IPS-18a (cell line): Measurements from ENCODE around the gene FRMPD2.
"Not testable (repeated sequence)": the region's sequence is repeated elsewhere in the genome, so short reads cannot be mapped to it uniquely, and the experiment has no call there.

ENCODE experiments used
- H3K27ac ChIP-seq: one replicate; pipeline ENCODE4 v1.5.1; 2013; ENCODE audit warnings: low read length
- H3K27me3 ChIP-seq: one replicate; pipeline ENCODE4 v1.6.1; 2013; ENCODE audit warnings: mild to moderate bottlenecking, low read length; ENCODE audit not compliant: control insufficient read depth, insufficient read depth
- H3K36me3 ChIP-seq: one replicate; pipeline ENCODE4 v1.6.1; 2013; ENCODE audit warnings: low read depth, low read length; ENCODE audit not compliant: control insufficient read depth
- H3K4me1 ChIP-seq: one replicate; pipeline ENCODE4 v1.6.1; 2013; ENCODE audit warnings: low read depth, low read length; ENCODE audit not compliant: control insufficient read depth
- H3K4me3 ChIP-seq: one replicate; pipeline ENCODE4 v1.5.1; 2013; ENCODE audit warnings: low read length
- H3K9ac ChIP-seq: one replicate; pipeline ENCODE4 v1.6.1; 2013; ENCODE audit warnings: mild to moderate bottlenecking, low read length, moderate library complexity
- H3K9me3 ChIP-seq: one replicate; pipeline ENCODE4 v1.6.1; 2013; ENCODE audit warnings: low read depth, low read length; ENCODE audit not compliant: control insufficient read depth

Gene FRMPD2

DNA sequence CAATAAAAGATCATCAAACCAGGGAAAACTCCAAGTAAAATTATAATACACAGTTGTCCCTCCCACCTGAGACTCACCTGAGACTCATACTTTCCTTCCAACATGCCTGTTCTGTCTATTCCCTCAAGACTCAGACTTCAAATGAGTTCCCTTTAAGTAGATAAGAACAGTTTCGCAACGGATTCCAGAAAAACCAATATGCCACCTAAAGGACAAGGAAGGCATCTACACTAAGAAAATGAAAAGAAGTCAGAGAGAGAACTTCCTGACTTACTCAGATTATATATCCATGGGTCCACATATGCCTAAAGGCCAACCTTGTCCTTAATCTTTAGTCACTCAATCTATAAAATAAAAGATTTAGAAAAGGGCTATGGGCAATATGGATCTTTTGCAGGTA is 148.9 kb downstream of the FRMPD2 start:
- H3K9ac ChIP-seq, H3K9me3 ChIP-seq, H3K36me3 ChIP-seq, H3K4me1 ChIP-seq, H3K27me3 ChIP-seq, H3K27ac ChIP-seq, H3K4me3 ChIP-seq: not testable (repeated sequence)

DNA sequence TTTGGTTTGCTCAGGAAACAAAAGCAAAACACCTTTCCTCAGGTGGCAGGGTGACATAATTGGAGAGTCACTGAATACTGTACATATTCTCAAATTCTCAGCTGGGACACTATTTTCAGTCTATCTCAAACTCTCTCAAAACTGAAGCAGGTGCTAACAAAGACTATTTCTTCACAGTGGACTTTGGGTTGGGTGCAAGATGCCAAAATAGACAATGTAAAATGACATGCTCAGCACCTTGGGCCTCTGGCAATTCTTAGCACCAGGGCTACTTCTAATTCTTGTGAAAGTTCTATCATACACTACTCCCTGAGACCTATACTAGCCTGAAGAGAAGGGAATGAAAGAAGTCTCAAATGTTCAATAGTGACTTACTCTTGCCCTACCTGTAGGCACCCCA is 151.9 kb downstream of the FRMPD2 start:
- not testable (repeated sequence) for H3K27ac ChIP-seq, H3K27me3 ChIP-seq, H3K4me3 ChIP-seq, H3K36me3 ChIP-seq, H3K9ac ChIP-seq, H3K4me1 ChIP-seq, H3K9me3 ChIP-seq

- H3K36me3 ChIP-seq, H3K4me1 ChIP-seq: not testable (repeated sequence)
These were observed 164.2 kb downstream of the FRMPD2 start for GRCh38 chr10:48110277-48110676.

More at GRCh38 chr10:48110277-48110676, 164.2 kb downstream of the FRMPD2 start:
- H3K27me3 ChIP-seq, H3K9ac ChIP-seq, H3K9me3 ChIP-seq, H3K4me3 ChIP-seq, H3K27ac ChIP-seq: not testable (repeated sequence)
